Activated gamma-delta T cell (primary cell): ENCODE data around the gene MED16.

Experiments used
- DNase-seq: peaks from one replicate; lab custom pipeline; 2025; lab: John Stamatoyannopoulos, UW

The MED16 gene

GRCh38 chr19:927780-928401, 34.9 kb upstream of the MED16 start:
- no peak for DNase-seq

- DNase-seq: no peak
Observed at GRCh38 chr19:927351-927779, 34.4 kb upstream of the MED16 start.

- DNase-seq: no peak
Observed at GRCh38 chr19:926589-927350, 33.8 kb upstream of the MED16 start.

GRCh38 chr19:926323-926588, 33.3 kb upstream of the MED16 start:
- DNase-seq: no peak

GRCh38 chr19:925526-926322, 32.7 kb upstream of the MED16 start, which contains the start of gene ARID3A:
Gene ARID3A, plus strand, starts transcription at chr19:926035. Its CDS starts 3,494 bp downstream, at chr19:929529.
- DNase-seq: peak; percentile 61

GRCh38 chr19:925087-925525, 32.1 kb upstream of the MED16 start:
- no peak for DNase-seq

GRCh38 chr19:924553-925086, 31.6 kb upstream of the MED16 start:
- no peak for DNase-seq

GRCh38 chr19:920051-920864, 27.3 kb upstream of the MED16 start:
- peak; percentile 64 for DNase-seq

GRCh38 chr19:919199-920050, 26.4 kb upstream of the MED16 start:
- no peak for DNase-seq

GRCh38 chr19:918481-919198, 25.7 kb upstream of the MED16 start:
- DNase-seq: no peak

- no peak for DNase-seq
Observed at GRCh38 chr19:918152-918437, 25.1 kb upstream of the MED16 start.

- no peak for DNase-seq
Observed at GRCh38 chr19:917323-918151, 24.6 kb upstream of the MED16 start, which contains the start of gene KISS1R. Gene KISS1R, plus strand, starts transcription at chr19:917333. Its CDS starts 170 bp downstream, at chr19:917503.

- no peak for DNase-seq
Observed at GRCh38 chr19:916645-917322, 23.8 kb upstream of the MED16 start.

GRCh38 chr19:913080-913748, 20.2 kb upstream of the MED16 start, which contains the start of gene R3HDM4:
Gene R3HDM4, minus strand, starts transcription at chr19:913219. Its CDS starts 62 bp downstream, at chr19:913157.
- DNase-seq: peak; percentile 88

GRCh38 chr19:912181-913079, 19.4 kb upstream of the MED16 start:
- no peak for DNase-seq

- no peak for DNase-seq
Observed at GRCh38 chr19:911197-912033, 18.4 kb upstream of the MED16 start.
